ENCODE data around the gene CSF1. TPM values are rescaled to one million over a fixed set of nuclear protein-coding genes. Genes with fewer than 3 reads are reported as not detected.
A peak's percentile ranks its signal among the peaks of the same experiment; 100 is the strongest.

CSF1 gene
- total and polyA plus RNA-seq, 2 of the 13 experiments (the other 11 are each of a cell fraction or from before 2014, with no cell fraction given): 4.6 to 13.3 TPM

DNA sequence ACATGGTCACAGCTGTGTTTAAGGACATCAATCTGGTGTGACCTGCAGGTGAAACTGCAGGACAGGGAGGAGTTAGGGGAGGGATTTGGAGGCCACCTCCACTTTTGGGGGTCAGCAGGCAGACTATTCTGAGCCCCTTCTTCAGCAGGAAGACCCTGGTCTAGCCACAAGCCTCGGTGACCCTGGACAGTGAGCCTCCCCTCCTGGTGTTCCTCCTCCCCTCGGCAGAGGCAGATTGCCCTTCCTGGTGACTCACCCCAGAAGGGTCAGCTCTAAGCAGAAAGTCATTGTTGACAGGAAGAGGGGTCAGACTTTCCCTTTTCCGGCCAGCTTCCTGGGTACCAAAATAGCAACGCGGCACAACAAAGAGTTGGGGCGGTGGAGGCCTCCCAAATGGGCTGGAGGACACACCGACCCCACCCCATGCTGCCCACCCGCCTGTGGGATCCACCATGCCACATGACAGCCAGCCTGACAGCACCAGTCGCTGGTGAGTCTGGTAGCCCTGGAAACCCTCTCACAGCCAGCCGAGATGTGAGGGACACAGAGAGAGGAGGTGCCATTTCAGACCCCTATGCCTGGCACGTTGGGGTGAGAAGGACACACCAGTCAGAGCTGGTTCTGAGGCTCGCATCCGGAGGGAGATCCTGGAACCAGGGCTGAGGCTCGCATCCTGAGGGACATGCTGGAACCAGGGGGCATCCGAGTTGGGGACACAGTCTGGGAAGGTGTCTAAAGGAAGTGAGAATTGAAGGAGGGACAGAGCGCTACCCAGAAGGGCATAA, 14.7 kb upstream of the CSF1 start (continued):
- TF ChIP-seq HMGA1 (CRISPR knock-in tag; conservative IDR thresholded peaks at IDR 0.05) (no peak), ZSCAN25 (CRISPR knock-in tag; IDR thresholded peaks at IDR 0.05) (0 out of 2 replicates have a peak, but pooled peaks have one; percentile 17), ARNT2 (CRISPR knock-in tag; IDR thresholded peaks at IDR 0.05; ENCODE audit: low read depth) (peak; percentile 67; the same call in 1 of the 2 replicates), FOXC1 (CRISPR knock-in tag; IDR thresholded peaks at IDR 0.05; ENCODE audit: borderline replicate concordance) (0 out of 2 replicates have a peak, but pooled peaks have one; percentile 14), STAT5B (CRISPR knock-in tag; IDR thresholded peaks at IDR 0.05) (no peak), ZNF772 (CRISPR knock-in tag; IDR thresholded peaks at IDR 0.05) (peak; percentile 70; the same call in 1 of the 2 replicates), ETV6 (CRISPR knock-in tag; conservative IDR thresholded peaks at IDR 0.05) (peak; percentile 90), TARDBP (CRISPR knock-in tag; IDR thresholded peaks at IDR 0.05) (no peak; the same call in 1 of the 2 replicates), ETV5 (CRISPR knock-in tag; IDR thresholded peaks at IDR 0.05; ENCODE audit: borderline replicate concordance) (peak; percentile 100), HCFC1 (IDR thresholded peaks at IDR 0.05; ENCODE audit: low read depth, low read length) (no peak), GZF1 (CRISPR knock-in tag; IDR thresholded peaks at IDR 0.05) (no peak), DRAP1 (CRISPR knock-in tag; IDR thresholded peaks at IDR 0.05) (peak; percentile 48; the same call in 1 of the 2 replicates), TAF15 (IDR thresholded peaks at IDR 0.05; ENCODE audit: low read depth, low read length, poor library complexity, severe bottlenecking) (no peak), NR2F1 (CRISPR knock-in tag; IDR thresholded peaks at IDR 0.05) (peak; percentile 71 to 92), ZNF780A (CRISPR knock-in tag; IDR thresholded peaks at IDR 0.05) (no peak), MEF2D (CRISPR knock-in tag; IDR thresholded peaks at IDR 0.05) (peak; percentile 100), ZNF430 (CRISPR knock-in tag; IDR thresholded peaks at IDR 0.05) (peak; percentile 78; the same call in 1 of the 2 replicates), MEIS1 (CRISPR knock-in tag; IDR thresholded peaks at IDR 0.05; ENCODE audit: borderline replicate concordance) (no peak), EZH2 (conservative IDR thresholded peaks at IDR 0.05; ENCODE audit: low read depth, low read length) (no peak), HIVEP1 (CRISPR knock-in tag; IDR thresholded peaks at IDR 0.05) (peak; percentile 95), ZNF547 (CRISPR knock-in tag; IDR thresholded peaks at IDR 0.05) (no peak), MAFF (IDR thresholded peaks at IDR 0.05; ENCODE audit: low read depth, low read length) (peak; percentile 6; the same call in 1 of the 2 replicates), MEIS2 (CRISPR knock-in tag; IDR thresholded peaks at IDR 0.05) (peak; percentile 28; the same call in 1 of the 2 replicates)
- TF ChIP-seq, protein P1, sequence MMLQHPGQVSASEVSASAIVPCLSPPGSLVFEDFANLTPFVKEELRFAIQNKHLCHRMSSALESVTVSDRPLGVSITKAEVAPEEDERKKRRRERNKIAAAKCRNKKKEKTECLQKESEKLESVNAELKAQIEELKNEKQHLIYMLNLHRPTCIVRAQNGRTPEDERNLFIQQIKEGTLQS (CRISPR knock-in tag; IDR thresholded peaks at IDR 0.05): peak; percentile 97
- TF ChIP-seq, protein P2, sequence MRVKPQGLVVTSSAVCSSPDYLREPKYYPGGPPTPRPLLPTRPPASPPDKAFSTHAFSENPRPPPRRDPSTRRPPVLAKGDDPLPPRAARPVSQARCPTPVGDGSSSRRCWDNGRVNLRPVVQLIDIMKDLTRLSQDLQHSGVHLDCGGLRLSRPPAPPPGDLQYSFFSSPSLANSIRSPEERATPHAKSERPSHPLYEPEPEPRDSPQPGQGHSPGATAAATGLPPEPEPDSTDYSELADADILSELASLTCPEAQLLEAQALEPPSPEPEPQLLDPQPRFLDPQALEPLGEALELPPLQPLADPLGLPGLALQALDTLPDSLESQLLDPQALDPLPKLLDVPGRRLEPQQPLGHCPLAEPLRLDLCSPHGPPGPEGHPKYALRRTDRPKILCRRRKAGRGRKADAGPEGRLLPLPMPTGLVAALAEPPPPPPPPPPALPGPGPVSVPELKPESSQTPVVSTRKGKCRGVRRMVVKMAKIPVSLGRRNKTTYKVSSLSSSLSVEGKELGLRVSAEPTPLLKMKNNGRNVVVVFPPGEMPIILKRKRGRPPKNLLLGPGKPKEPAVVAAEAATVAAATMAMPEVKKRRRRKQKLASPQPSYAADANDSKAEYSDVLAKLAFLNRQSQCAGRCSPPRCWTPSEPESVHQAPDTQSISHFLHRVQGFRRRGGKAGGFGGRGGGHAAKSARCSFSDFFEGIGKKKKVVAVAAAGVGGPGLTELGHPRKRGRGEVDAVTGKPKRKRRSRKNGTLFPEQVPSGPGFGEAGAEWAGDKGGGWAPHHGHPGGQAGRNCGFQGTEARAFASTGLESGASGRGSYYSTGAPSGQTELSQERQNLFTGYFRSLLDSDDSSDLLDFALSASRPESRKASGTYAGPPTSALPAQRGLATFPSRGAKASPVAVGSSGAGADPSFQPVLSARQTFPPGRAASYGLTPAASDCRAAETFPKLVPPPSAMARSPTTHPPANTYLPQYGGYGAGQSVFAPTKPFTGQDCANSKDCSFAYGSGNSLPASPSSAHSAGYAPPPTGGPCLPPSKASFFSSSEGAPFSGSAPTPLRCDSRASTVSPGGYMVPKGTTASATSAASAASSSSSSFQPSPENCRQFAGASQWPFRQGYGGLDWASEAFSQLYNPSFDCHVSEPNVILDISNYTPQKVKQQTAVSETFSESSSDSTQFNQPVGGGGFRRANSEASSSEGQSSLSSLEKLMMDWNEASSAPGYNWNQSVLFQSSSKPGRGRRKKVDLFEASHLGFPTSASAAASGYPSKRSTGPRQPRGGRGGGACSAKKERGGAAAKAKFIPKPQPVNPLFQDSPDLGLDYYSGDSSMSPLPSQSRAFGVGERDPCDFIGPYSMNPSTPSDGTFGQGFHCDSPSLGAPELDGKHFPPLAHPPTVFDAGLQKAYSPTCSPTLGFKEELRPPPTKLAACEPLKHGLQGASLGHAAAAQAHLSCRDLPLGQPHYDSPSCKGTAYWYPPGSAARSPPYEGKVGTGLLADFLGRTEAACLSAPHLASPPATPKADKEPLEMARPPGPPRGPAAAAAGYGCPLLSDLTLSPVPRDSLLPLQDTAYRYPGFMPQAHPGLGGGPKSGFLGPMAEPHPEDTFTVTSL (CRISPR knock-in tag; IDR thresholded peaks at IDR 0.05; ENCODE audit: borderline replicate concordance): peak; percentile 93

Measured in HepG2 (cell line).